H7 (cell line): ENCODE data around the gene MOB1A. TPM values are rescaled to one million over a fixed set of nuclear protein-coding genes. Genes with fewer than 3 reads are reported as not detected.
"Not testable (repeated sequence)": the region's sequence is repeated elsewhere in the genome, so short reads cannot be mapped to it uniquely, and the experiment has no call there.

Source experiments
- DNase-seq: peaks from one replicate; pipeline ENCODE4 v3.0.0; 2012
- H3K27me3 ChIP-seq: 2 replicates; pipeline ENCODE4 v1.6.0; 2011; ENCODE audit warnings: mild to moderate bottlenecking, low read length; ENCODE audit not compliant: control insufficient read depth, insufficient read depth
- H3K36me3 ChIP-seq: replicated peaks from 2 replicates; pipeline ENCODE4 v1.5.1; 2011; ENCODE audit warnings: low read length; ENCODE audit not compliant: control insufficient read depth, insufficient read depth
- H3K4me3 ChIP-seq: 2 replicates; pipeline ENCODE4 v1.5.1; 2011; ENCODE audit warnings: low read depth, mild to moderate bottlenecking, control low read depth, low read length, moderate library complexity; ENCODE audit not compliant: insufficient read depth
- total RNA-seq: library from RNA; depleted of rRNA; stranded (reverse); fragments of >200 nt; shearing (Covaris generic); gene quantifications from 2 replicates; pipeline ENCODE4 v1.2.3, GENCODE V29; 2014

The MOB1A gene
- total RNA-seq, 1 experiment from 2014 or later = 75.5 TPM

GRCh38 chr2:74186706-74187105, 8.0 kb upstream of the MOB1A start:
- H3K27me3 ChIP-seq, H3K4me3 ChIP-seq, DNase-seq, H3K36me3 ChIP-seq: not testable (repeated sequence)

GRCh38 chr2:74186038-74186437, 7.4 kb upstream of the MOB1A start:
- no peak for DNase-seq
- Histone ChIP-seq H3K27me3 (no peaks in the 10 kb centered on the region), H3K36me3 (no peaks in the 10 kb centered on the region), H3K4me3 (no peak overlapping the region)

DNA sequence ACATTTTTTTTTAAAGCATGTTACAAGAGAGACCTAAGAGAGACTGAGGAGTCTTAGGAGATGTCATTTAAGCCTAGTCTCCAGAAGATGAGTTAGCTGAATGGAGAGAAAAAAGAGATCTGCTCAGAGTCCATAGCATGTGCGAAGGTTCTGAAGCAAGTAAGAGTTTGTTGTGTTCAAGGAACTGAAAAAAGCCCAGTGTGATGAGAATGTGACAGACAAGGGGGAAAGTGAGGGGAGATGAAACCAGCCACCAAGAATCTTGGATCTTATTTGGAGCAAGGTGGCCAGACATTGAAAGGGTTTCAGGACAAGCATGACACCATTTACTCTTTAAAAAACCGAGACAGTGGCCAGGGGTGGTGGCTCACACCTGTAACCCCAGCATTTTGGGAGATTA, 5.2 kb upstream of the MOB1A start:
- H3K4me3 ChIP-seq = no peak overlapping the region
- H3K36me3 ChIP-seq = no peaks in the 10 kb centered on the region
- no peak for DNase-seq
- no peaks in the 10 kb centered on the region for H3K27me3 ChIP-seq

DNA sequence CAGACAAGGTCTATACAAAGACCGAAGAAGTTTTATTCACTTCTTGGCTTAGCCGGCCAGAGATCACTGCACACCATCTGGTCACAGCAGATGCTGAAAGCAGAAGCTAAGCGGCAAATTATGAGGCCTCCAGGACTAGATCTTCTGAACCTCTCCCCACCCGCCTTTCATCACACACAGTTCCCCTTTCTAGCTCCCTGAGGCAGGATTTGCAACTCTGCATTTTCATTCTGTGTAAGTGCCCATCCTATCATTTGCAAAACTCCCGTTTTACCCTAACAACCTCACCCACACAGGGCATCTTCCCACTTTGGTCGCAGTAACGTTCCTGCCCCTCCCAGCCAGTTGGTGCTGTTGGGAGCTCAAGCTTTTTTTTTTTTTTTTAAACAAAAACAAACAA, 3.1 kb upstream of the MOB1A start:
- Histone ChIP-seq H3K4me3 (no peak overlapping the region), H3K36me3 (no peaks in the 10 kb centered on the region), H3K27me3 (no peaks in the 10 kb centered on the region)
- DNase-seq = no peak

DNA sequence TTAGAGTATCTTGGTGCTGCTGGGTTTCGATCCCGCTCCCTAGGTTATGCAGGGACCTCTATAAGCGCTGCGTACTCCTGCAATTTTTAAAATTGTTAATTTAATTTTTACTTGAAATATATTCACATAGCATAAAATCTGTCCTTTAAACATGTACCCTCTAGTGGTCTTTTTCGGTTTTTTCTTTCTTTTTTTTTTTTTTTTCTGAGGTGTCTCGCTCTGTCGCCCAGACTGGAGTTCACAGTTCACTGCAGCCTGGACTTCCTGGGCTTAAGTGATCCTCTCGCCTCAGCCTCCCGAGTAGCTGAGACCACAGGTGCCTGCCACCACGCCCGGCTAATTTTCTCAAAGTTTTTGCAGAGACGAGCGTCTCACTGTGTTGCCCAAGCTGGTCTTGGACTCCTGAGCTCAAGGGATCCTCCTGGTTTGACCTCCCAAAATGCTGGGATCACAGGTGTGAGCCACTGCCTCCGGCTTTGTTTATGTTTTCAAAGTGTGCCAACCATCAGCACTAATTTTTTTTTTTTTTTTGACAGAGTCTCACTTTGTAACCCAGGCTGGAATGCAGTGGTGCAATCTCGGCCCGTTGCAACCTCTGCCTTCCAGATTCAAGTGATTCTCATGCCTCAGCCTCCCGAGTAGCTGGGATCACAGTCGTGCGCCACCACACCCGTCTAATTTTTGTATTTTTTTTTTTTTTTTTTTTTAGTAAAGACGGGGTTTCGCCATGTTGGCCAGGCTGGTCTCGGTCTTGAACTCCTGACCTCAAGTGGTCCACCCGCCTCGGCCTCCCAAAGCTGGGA, 585 bp upstream of the MOB1A start:
- DNase-seq = no peak
- H3K27me3 ChIP-seq = no peaks in the 10 kb centered on the region
- H3K36me3 ChIP-seq = no peaks in the 10 kb centered on the region
- no peak overlapping the region; the same call in 1 of the 2 replicates for H3K4me3 ChIP-seq

DNA sequence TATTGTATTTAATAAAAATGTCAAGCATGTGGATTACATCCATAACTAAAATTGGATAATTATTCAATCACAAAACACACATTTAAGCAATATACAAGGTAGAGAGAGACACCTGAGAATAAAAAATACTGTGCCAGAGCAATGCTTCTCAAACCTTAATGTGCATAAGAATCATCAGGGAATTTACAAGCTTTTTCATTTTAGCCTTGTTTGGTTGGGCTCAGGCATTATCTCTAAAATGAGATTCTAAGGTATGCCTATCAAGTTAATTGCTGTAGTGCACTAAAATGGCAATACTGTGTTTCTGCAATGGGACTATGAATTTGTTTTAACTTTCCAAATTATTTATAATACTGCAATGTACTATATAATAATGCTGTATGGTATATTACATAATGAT, 983 bp downstream of the MOB1A start:
- H3K36me3 ChIP-seq = no peaks in the 10 kb centered on the region

GRCh38 chr2:74174909-74175308, 3.8 kb downstream of the MOB1A start:
- no peak for DNase-seq

More for the DNA sequence above, 983 bp downstream of the MOB1A start:
- peak overlapping the region; percentile 88 for H3K4me3 ChIP-seq
- H3K27me3 ChIP-seq = no peaks in the 10 kb centered on the region
- no peak for DNase-seq

GRCh38 chr2:74168739-74169138, 9.9 kb downstream of the MOB1A start:
- Histone ChIP-seq H3K4me3 (no peak overlapping the region), H3K27me3 (no peaks in the 10 kb centered on the region), H3K36me3 (peaks cover 23% of the 10 kb centered on the region)
- no peak for DNase-seq

More at GRCh38 chr2:74174909-74175308, 3.8 kb downstream of the MOB1A start:
- Histone ChIP-seq H3K27me3 (no peaks in the 10 kb centered on the region), H3K4me3 (no peak overlapping the region), H3K36me3 (peaks cover 6% of the 10 kb centered on the region)

- DNase-seq = no peak
- H3K36me3 ChIP-seq = peaks cover 22% of the 10 kb centered on the region
Observed at GRCh38 chr2:74164761-74165160, 13.9 kb downstream of the MOB1A start.

GRCh38 chr2:74162951-74163350, 15.7 kb downstream of the MOB1A start:
- Histone ChIP-seq H3K4me3 (no peak overlapping the region), H3K27me3 (no peaks in the 10 kb centered on the region), H3K36me3 (peaks cover 21% of the 10 kb centered on the region)
- no peak for DNase-seq

More at GRCh38 chr2:74164761-74165160, 13.9 kb downstream of the MOB1A start:
- Histone ChIP-seq H3K4me3 (no peak overlapping the region), H3K27me3 (no peaks in the 10 kb centered on the region)

DNA sequence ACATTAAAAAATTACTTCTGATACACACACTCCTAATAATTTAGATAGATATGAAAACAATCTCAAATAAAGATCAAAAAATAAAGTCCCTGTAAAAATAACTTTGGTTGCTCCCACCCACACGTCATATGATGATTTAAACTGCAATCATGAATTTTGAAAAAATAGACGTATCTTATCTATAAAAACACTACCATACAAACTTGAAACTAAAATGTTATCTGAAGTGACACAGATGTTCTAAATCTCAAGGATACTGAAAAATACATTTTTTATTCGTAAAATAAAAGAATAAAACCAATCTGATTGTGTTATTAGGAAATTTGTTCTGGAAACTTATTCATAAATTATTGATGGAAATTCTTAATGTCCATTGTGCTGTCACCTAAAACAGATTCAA, 22.8 kb downstream of the MOB1A start:
- H3K36me3 ChIP-seq = peaks cover 10% of the 10 kb centered on the region
- no peaks in the 10 kb centered on the region for H3K27me3 ChIP-seq
- DNase-seq = no peak
- no peak overlapping the region for H3K4me3 ChIP-seq

DNA sequence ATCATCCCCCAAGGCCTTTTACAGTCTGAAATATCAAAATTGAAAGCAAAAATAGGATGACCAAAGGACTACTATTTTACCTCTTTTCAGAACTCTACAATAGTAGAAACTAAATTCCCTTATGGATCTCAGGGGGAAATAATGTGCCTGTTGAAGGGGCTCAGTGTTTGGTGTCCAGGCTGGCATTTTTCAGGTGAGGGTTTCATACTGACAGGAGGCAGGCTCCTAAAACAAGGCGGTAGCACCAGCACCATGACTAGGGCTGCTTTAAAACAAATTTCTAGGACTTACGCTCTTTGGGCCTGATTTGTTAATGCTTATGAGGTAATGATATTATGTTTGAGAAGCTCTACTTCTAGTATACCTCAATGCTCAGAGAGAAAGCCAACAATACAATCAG, 25.7 kb downstream of the MOB1A start:
- DNase-seq = no peak
- no peaks in the 10 kb centered on the region for H3K27me3 ChIP-seq
- peaks cover 8% of the 10 kb centered on the region for H3K36me3 ChIP-seq
- H3K4me3 ChIP-seq = no peak overlapping the region

DNA sequence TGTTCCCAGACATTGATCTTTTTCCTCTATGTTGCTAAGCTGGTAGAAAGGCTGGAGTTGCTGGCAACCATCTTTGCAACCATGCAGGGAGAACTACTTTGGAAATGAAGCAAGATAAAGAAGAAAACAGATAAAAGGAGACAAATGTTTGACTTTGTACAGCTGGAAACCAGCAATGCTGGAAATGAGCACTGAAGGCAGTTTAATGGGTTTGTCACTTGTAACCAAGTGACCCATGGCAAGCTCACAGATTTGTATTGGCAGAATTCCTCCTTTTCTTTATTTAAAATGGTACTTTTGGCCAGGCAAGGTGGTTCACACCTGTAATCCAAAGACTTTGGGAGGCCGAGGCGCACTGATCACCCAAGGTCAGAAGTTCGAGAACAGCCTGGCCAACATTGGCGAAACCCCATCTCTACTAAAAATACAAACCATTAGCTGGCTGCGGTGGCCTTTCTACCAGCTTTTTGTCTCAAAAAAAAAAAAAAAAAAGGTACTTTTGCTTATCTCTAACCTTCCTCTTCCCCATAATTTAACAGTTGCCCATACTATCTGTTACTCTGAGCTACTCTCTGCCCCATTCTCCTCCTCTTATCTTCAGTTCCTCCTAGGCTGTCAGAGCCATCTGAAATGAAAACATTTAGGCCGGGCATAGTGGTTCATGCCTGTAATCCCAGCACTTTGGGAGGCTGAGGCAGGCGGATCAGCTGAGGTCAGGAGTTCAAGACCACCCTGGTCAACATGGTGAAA, 28.9 kb downstream of the MOB1A start:
- Histone ChIP-seq H3K27me3 (no peaks in the 10 kb centered on the region), H3K4me3 (no peak overlapping the region), H3K36me3 (peaks cover 3% of the 10 kb centered on the region)
- DNase-seq = no peak

GRCh38 chr2:74149247-74149525, 29.5 kb downstream of the MOB1A start:
- Histone ChIP-seq H3K36me3 (peaks cover 6% of the 10 kb centered on the region), H3K4me3 (no peak overlapping the region), H3K27me3 (no peaks in the 10 kb centered on the region)
- DNase-seq = no peak
